ENCODE results near the gene C1R.

DNA sequence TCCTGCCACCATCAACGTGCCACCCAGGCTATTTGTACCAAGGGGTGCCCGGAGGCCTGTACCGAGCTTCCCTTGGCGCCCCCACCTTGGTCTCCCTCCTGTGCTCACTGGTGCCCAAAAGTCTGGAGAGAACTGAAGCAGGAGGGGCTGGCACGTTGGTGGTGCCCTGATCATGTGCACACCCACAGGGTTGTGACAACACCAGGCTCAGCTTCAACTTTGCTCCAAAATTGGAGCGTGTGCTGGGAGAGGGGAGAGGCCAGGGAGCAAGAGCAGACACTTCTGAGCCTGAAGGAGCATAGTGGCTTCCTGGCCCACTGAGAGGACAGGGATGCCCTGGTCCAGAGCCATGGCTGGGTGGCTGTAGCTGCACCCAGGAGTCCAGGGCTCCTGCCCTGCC lies 60.9 kb downstream of the C1R start:
- TF ChIP-seq, protein P1, sequence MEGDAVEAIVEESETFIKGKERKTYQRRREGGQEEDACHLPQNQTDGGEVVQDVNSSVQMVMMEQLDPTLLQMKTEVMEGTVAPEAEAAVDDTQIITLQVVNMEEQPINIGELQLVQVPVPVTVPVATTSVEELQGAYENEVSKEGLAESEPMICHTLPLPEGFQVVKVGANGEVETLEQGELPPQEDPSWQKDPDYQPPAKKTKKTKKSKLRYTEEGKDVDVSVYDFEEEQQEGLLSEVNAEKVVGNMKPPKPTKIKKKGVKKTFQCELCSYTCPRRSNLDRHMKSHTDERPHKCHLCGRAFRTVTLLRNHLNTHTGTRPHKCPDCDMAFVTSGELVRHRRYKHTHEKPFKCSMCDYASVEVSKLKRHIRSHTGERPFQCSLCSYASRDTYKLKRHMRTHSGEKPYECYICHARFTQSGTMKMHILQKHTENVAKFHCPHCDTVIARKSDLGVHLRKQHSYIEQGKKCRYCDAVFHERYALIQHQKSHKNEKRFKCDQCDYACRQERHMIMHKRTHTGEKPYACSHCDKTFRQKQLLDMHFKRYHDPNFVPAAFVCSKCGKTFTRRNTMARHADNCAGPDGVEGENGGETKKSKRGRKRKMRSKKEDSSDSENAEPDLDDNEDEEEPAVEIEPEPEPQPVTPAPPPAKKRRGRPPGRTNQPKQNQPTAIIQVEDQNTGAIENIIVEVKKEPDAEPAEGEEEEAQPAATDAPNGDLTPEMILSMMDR (IDR thresholded peaks at IDR 0.05; ENCODE audit: low read depth, low read length, poor library complexity, severe bottlenecking): no peak
- TF ChIP-seq EZH2phosphoT487 (IDR thresholded peaks at IDR 0.05; ENCODE audit: borderline replicate concordance, low read length): no peak

Measured in DOHH2 (cell line).